NCI-H446 treated with DMSO at 0.1 percent for 48 hours (cell line): ENCODE data around the gene ZNF135.

Experiments
- DNase-seq: peaks from one replicate; lab custom pipeline; 2025; lab: John Stamatoyannopoulos, UW

The ZNF135 gene

GRCh38 chr19:58093071-58093470, 34.0 kb downstream of the ZNF135 start:
- DNase-seq, result no peak

- no peak for DNase-seq
These were observed 36.2 kb downstream of the ZNF135 start for GRCh38 chr19:58095328-58095727.

- no peak for DNase-seq
These were observed 37.8 kb downstream of the ZNF135 start for GRCh38 chr19:58096884-58097283.

- no peak for DNase-seq
These were observed 38.3 kb downstream of the ZNF135 start for GRCh38 chr19:58097349-58097748.

GRCh38 chr19:58097781-58098681, 38.9 kb downstream of the ZNF135 start, which contains the start of gene ZSCAN18:
ZSCAN18 (minus strand) TSS chr19:58098231; CDS start chr19:58090267, 7,964 bp downstream.
- peak; percentile 48 for DNase-seq

GRCh38 chr19:58098682-58098998, 39.6 kb downstream of the ZNF135 start:
- no peak for DNase-seq

GRCh38 chr19:58107778-58108545, 48.9 kb downstream of the ZNF135 start:
- no peak for DNase-seq

GRCh38 chr19:58108546-58108817, 49.4 kb downstream of the ZNF135 start:
- no peak for DNase-seq

- no peak for DNase-seq
These were observed 58.9 kb downstream of the ZNF135 start for GRCh38 chr19:58117841-58118575.

- DNase-seq, result no peak
These were observed 60.1 kb downstream of the ZNF135 start for GRCh38 chr19:58118979-58119733.
